HepG2 (cell line): Measurements from ENCODE around the gene UCKL1. TPM values are rescaled to one million over a fixed set of nuclear protein-coding genes. Genes with fewer than 3 reads are reported as not detected.

ENCODE experiments used
- ATAD3A ChIP-seq: sonication (generic); formaldehyde crosslinking; IDR thresholded peaks from 2 replicates; pipeline ENCODE4 v1.4.0; 2020; ENCODE audit warnings: missing genetic modification reagents
- ATF7-NPFF ChIP-seq: sonication (generic); formaldehyde crosslinking; IDR thresholded peaks from 2 replicates; pipeline ENCODE4 v1.8.1; 2023; ENCODE audit warnings: mild to moderate bottlenecking, low read depth, missing genetic modification reagents, moderate library complexity
- FOSL1 ChIP-seq: sonication (generic); formaldehyde crosslinking; IDR thresholded peaks from 2 replicates; pipeline ENCODE4 v1.9.0; 2021; ENCODE audit warnings: missing genetic modification reagents, borderline replicate concordance
- HIVEP1 ChIP-seq: sonication (generic); formaldehyde crosslinking; IDR thresholded peaks from 2 replicates; pipeline ENCODE4 v1.4.0; 2020; ENCODE audit warnings: mild to moderate bottlenecking, missing genetic modification reagents
- HMGXB3 ChIP-seq: sonication (generic); formaldehyde crosslinking; IDR thresholded peaks from 2 replicates; pipeline ENCODE4 v1.4.0; 2020; ENCODE audit warnings: missing genetic modification reagents, borderline replicate concordance
- KLF9 ChIP-seq: IDR thresholded peaks from 2 replicates; pipeline ENCODE4 v1.6.1; 2016; ENCODE audit warnings: low read depth
- NR1H2 ChIP-seq: sonication (generic); formaldehyde crosslinking; IDR thresholded peaks from 2 replicates; pipeline ENCODE4 v1.8.1; 2022; ENCODE audit warnings: low read depth, missing genetic modification reagents, borderline replicate concordance
- PBX3 ChIP-seq: sonication (generic); formaldehyde crosslinking; IDR thresholded peaks from 2 replicates; pipeline ENCODE4 v1.8.1; 2023; ENCODE audit warnings: missing genetic modification reagents, inconsistent platforms, borderline replicate concordance
- PCBP1 ChIP-seq: fragments of 200-400 bp; formaldehyde crosslinking; IDR thresholded peaks from 2 replicates; pipeline ENCODE4 v1.6.1; 2017; ENCODE audit warnings: mild to moderate bottlenecking, low read depth, low read length, borderline replicate concordance
- POLR2AphosphoS2 ChIP-seq: IDR thresholded peaks from 2 replicates; pipeline ENCODE4 v1.6.1; 2011; ENCODE audit warnings: low read depth, low read length, improper control_type of control experiment
- RNF2 ChIP-seq: fragments of 450-650 bp; conservative IDR thresholded peaks from 2 replicates; pipeline ENCODE4 v1.6.1; 2016; ENCODE audit warnings: low read depth
- SP1 ChIP-seq, 2 experiments: fragments of 450-650 bp in 1 of 2; sonication (generic) in 1 of 2; formaldehyde crosslinking in 1 of 2; IDR thresholded peaks; 2 replicates each; pipeline versions ENCODE4 v1.4.0 to v1.6.1; 2016 to 2020; ENCODE audit warnings: missing genetic modification reagents in 1 of 2
- SUZ12 ChIP-seq: fragments of 150-350 bp; IDR thresholded peaks from 2 replicates; pipeline ENCODE4 v1.6.1; 2014; ENCODE audit warnings: low read depth, low read length
- TBL1XR1 ChIP-seq: fragments of 150-350 bp; IDR thresholded peaks from 2 replicates; pipeline ENCODE4 v1.6.1; 2014; ENCODE audit warnings: borderline replicate concordance, low read length; ENCODE audit not compliant: partially characterized antibody
- XBP1 ChIP-seq: sonication (generic); formaldehyde crosslinking; IDR thresholded peaks from 2 replicates; pipeline ENCODE4 v1.5.0; 2020; ENCODE audit warnings: missing genetic modification reagents
- XRCC5 ChIP-seq: fragments of 200-400 bp; formaldehyde crosslinking; optimal IDR thresholded peaks from 2 replicates; pipeline ENCODE3; 2017; ENCODE audit warnings: mild to moderate bottlenecking, low read length
- ZBTB21 ChIP-seq: sonication (generic); formaldehyde crosslinking; IDR thresholded peaks from 2 replicates; pipeline ENCODE4 v1.4.0; 2020; ENCODE audit warnings: missing genetic modification reagents
- ZIK1 ChIP-seq: sonication (generic); formaldehyde crosslinking; IDR thresholded peaks from 2 replicates; pipeline ENCODE4 v1.5.0; 2020; ENCODE audit warnings: mild to moderate bottlenecking, low read depth, missing genetic modification reagents, borderline replicate concordance
- ZKSCAN5 ChIP-seq: sonication (generic); formaldehyde crosslinking; IDR thresholded peaks from 2 replicates; pipeline ENCODE4 v1.5.1; 2020; ENCODE audit warnings: mild to moderate bottlenecking, missing genetic modification reagents
- ZNF160 ChIP-seq: sonication (generic); formaldehyde crosslinking; IDR thresholded peaks from 2 replicates; pipeline ENCODE4 v1.8.0; 2022; ENCODE audit warnings: mild to moderate bottlenecking, inconsistent platforms, missing genetic modification reagents
- ZNF205 ChIP-seq: IDR thresholded peaks from 2 replicates; pipeline ENCODE4 v1.6.1; 2018; ENCODE audit warnings: missing biosample characterization, missing genetic modification reagents
- ZNF460 ChIP-seq: sonication (generic); formaldehyde crosslinking; IDR thresholded peaks from 2 replicates; pipeline ENCODE4 v1.5.1; 2020; ENCODE audit warnings: missing genetic modification reagents, mild to moderate bottlenecking, borderline replicate concordance
- ZNF572 ChIP-seq: sonication (generic); formaldehyde crosslinking; IDR thresholded peaks from 2 replicates; pipeline ENCODE4 v1.5.1; 2020; ENCODE audit warnings: mild to moderate bottlenecking, missing genetic modification reagents
- ZNF775 ChIP-seq: sonication (generic); formaldehyde crosslinking; IDR thresholded peaks from 2 replicates; pipeline ENCODE4 v1.4.0; 2020; ENCODE audit warnings: missing genetic modification reagents, mild to moderate bottlenecking, moderate library complexity, borderline replicate concordance
- polyA plus RNA-seq, 8 experiments: library from polyadenylated mRNA; depleted of rRNA in 3 of 8; stranded (reverse) in 7 of 8; unstranded in 1 of 8; fragments of >200 nt; fragmentation: Illumina TruSeq in 4 of 8; extraction: Trizol in 4 of 8; gene quantifications; 2 replicates each; pipeline versions ENCODE4 v1.2.1 to v1.2.3, GENCODE V29; 2011 to 2016; ENCODE audit warnings: low read depth in 4 of 8, missing spikeins in 1 of 8, mixed read lengths in 1 of 8; ENCODE audit not compliant: insufficient read depth in 1 of 8
- total RNA-seq, 5 experiments: library from RNA; depleted of rRNA; stranded (reverse); fragments of >200 nt; fragmentation: Illumina TruSeq; extraction: Trizol; gene quantifications; 2 replicates each; pipeline ENCODE4 v1.2.3, GENCODE V29; 2016; ENCODE audit warnings: low read depth in 1 of 5

UCKL1 gene
- total and polyA plus RNA-seq, 2 of the 13 experiments (the other 11 are each of a cell fraction or from before 2014, with no cell fraction given): 50.2 to 126 TPM

GRCh38 chr20:63978319-63979228 lies 22.4 kb upstream of the UCKL1 start (continued):
- no peak for TF ChIP-seq NR1H2 (CRISPR knock-in tag)
- peak; percentile 92; the same call in 1 of the 2 replicates for TF ChIP-seq KLF9 (CRISPR knock-in tag)
- 0 out of 2 replicates have a peak, but pooled peaks have one; percentile 63 for TF ChIP-seq ZKSCAN5 (CRISPR knock-in tag)
- no peak for TF ChIP-seq ZNF460 (CRISPR knock-in tag)
- TF ChIP-seq XRCC5: peak; percentile 77
- TF ChIP-seq ZNF775 (CRISPR knock-in tag): no peak
- peak; percentile 87; the same call in 1 of the 2 replicates for TF ChIP-seq ATF7-NPFF (CRISPR knock-in tag)
- TF ChIP-seq TBL1XR1: no peak
- peak; percentile 86 for TF ChIP-seq HMGXB3
- peak; percentile 99 for TF ChIP-seq HIVEP1 (CRISPR knock-in tag)
- TF ChIP-seq RNF2: 0 out of 2 replicates have a peak, but pooled peaks have one; percentile 44
- no peak for TF ChIP-seq SUZ12
- TF ChIP-seq XBP1: peak; percentile 83; the same call in 1 of the 2 replicates
- TF ChIP-seq POLR2AphosphoS2: no peak
- TF ChIP-seq ZIK1 (CRISPR knock-in tag): peak; percentile 73; the same call in 1 of the 2 replicates
- TF ChIP-seq ZNF205 (CRISPR knock-in tag): peak; percentile 82
- no peak for TF ChIP-seq FOSL1 (CRISPR knock-in tag)
- TF ChIP-seq PBX3 (CRISPR knock-in tag): peak; percentile 90; the same call in 1 of the 2 replicates
- TF ChIP-seq ZNF160 (CRISPR knock-in tag): peak; percentile 80
- peak; percentile 13; the same call in 1 of the 2 replicates for TF ChIP-seq ZBTB21 (CRISPR knock-in tag)
- TF ChIP-seq PCBP1: peak; percentile 90; the same call in 1 of the 2 replicates
- TF ChIP-seq ZNF572 (CRISPR knock-in tag): peak; percentile 42; the same call in 1 of the 2 replicates
- no peak for TF ChIP-seq SP1 (IDR thresholded peaks at IDR 0.05)
- peak; percentile 83 for TF ChIP-seq SP1 (CRISPR knock-in tag; IDR thresholded peaks at IDR 0.05)
- TF ChIP-seq ATAD3A (CRISPR knock-in tag): no peak
